SK-N-SH treated with all-trans-retinoic acid at 6 μM for 48 hours (cell line): Measurements from ENCODE around the gene MICA.

Experiments
- BACH2 ChIP-seq: fragments of 250-450 bp; sonication (Bioruptor Pico); IDR thresholded peaks from 2 replicates; pipeline ENCODE4 v1.9.0; 2021; ENCODE audit warnings: mild to moderate bottlenecking, borderline replicate concordance
- CSDC2 ChIP-seq: fragments of 250-450 bp; sonication (Bioruptor Pico); IDR thresholded peaks from 2 replicates; pipeline ENCODE4 v1.5.0; 2020; ENCODE audit warnings: mild to moderate bottlenecking, moderate library complexity
- GLIS3 ChIP-seq: fragments of 250-450 bp; sonication (Bioruptor Pico); IDR thresholded peaks from 2 replicates; pipeline ENCODE4 v1.5.0; 2020; ENCODE audit warnings: mild to moderate bottlenecking, moderate library complexity
- ZFP30 ChIP-seq: fragments of 450-650 bp; formaldehyde crosslinking; IDR thresholded peaks from 2 replicates; pipeline ENCODE4 v1.5.0; 2022; ENCODE audit warnings: mild to moderate bottlenecking, moderate library complexity
- ZNF8 ChIP-seq: fragments of 450-650 bp; formaldehyde crosslinking; IDR thresholded peaks from 2 replicates; pipeline ENCODE4 v1.5.0; 2020; ENCODE audit warnings: mild to moderate bottlenecking, moderate library complexity
- TF ChIP-seq, protein P1 (sequence below): fragments of 250-450 bp; sonication (Bioruptor Pico); IDR thresholded peaks from 2 replicates; pipeline ENCODE4 v1.8.0; 2020; ENCODE audit warnings: mild to moderate bottlenecking, moderate library complexity, borderline replicate concordance
- TF ChIP-seq, protein P2 (sequence below): fragments of 250-450 bp; sonication (Bioruptor Pico); IDR thresholded peaks from 2 replicates; pipeline ENCODE4 v1.5.1; 2020; ENCODE audit warnings: low read depth, mild to moderate bottlenecking, moderate library complexity

DNA sequence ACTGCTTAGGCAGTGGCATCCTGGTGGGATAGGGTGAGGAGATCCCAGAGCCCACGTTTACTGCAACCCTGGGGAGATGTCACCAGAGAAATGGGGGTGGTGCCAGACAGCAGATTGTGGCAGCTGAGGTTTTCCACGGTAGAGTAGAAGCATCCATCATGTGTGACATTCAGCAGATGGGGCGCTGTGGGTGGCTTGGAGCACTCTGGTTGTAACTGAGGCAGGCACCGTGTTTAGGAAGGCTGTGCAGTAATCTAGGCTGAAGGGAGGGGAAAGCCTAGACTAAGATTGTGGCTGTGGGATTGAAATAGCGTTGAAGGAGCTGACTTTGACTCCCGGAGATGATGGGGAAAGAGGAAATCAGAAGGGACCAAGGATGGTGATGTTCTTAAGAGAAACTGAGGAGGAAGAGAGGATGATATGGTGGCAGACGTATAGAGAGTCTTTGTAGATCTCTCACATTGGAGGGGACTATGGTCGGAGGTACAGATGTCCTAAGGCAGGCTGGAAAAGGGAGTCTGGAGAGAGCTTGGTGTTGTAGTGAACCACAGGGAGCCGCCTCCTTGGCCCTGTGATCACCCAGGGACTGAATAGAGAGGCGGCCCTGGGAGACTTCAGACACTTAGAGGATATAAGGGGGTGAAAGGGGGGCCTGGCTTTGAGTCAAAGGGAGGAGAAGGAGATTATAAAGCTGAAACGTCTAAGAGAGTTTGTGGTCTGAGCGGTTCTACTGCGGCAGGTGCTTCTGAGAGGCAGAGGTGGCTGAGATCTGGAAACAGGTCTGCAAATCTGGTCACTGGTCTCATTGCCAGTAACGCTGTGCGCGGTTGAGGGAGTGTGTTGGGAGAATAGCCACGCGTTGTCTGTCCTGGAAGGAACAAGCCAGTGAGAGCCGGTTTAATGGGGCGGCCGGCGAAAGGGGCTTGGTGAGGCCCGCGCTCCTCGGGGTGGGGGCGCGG lies 792 bp upstream of the MICA start:
- no peak for TF ChIP-seq BACH2 (CRISPR knock-in tag)
- TF ChIP-seq CSDC2 (CRISPR knock-in tag), result no peak
- no peak for TF ChIP-seq ZNF8 (CRISPR knock-in tag)
- no peak for TF ChIP-seq GLIS3
- TF ChIP-seq, protein P1, sequence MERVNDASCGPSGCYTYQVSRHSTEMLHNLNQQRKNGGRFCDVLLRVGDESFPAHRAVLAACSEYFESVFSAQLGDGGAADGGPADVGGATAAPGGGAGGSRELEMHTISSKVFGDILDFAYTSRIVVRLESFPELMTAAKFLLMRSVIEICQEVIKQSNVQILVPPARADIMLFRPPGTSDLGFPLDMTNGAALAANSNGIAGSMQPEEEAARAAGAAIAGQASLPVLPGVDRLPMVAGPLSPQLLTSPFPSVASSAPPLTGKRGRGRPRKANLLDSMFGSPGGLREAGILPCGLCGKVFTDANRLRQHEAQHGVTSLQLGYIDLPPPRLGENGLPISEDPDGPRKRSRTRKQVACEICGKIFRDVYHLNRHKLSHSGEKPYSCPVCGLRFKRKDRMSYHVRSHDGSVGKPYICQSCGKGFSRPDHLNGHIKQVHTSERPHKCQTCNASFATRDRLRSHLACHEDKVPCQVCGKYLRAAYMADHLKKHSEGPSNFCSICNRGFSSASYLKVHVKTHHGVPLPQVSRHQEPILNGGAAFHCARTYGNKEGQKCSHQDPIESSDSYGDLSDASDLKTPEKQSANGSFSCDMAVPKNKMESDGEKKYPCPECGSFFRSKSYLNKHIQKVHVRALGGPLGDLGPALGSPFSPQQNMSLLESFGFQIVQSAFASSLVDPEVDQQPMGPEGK (CRISPR knock-in tag), result no peak
- TF ChIP-seq ZFP30 (CRISPR knock-in tag), result no peak
- TF ChIP-seq, protein P2, sequence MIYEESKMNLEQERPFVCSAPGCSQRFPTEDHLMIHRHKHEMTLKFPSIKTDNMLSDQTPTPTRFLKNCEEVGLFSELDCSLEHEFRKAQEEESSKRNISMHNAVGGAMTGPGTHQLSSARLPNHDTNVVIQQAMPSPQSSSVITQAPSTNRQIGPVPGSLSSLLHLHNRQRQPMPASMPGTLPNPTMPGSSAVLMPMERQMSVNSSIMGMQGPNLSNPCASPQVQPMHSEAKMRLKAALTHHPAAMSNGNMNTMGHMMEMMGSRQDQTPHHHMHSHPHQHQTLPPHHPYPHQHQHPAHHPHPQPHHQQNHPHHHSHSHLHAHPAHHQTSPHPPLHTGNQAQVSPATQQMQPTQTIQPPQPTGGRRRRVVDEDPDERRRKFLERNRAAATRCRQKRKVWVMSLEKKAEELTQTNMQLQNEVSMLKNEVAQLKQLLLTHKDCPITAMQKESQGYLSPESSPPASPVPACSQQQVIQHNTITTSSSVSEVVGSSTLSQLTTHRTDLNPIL (CRISPR knock-in tag), result no peak
